Right atrium auricular region (tissue), 2 donors: ENCODE measurements around the gene SATB2. TPM values are rescaled to one million over a fixed set of nuclear protein-coding genes. Genes with fewer than 3 reads are reported as not detected.

Experiments
- DNase-seq: peaks from one replicate; pipeline ENCODE4 v3.0.0-alpha.2; 2019; ENCODE audit warnings: low spot score
- H3K27ac ChIP-seq, 2 donors: fragments of 200-600 bp; sonication (generic); 1 replicate in 1 of 2; 2 replicates in 1 of 2; pipeline ENCODE4 v1.5.1; 2016 to 2019
- H3K27me3 ChIP-seq, 2 donors: fragments of 200-600 bp; sonication (generic); one replicate each; pipeline versions ENCODE4 v1.5.1 to v1.6.0; 2017 to 2019
- H3K36me3 ChIP-seq: fragments of 200-600 bp; sonication (generic); one replicate; pipeline ENCODE4 v1.5.1; 2016
- H3K4me1 ChIP-seq, 2 donors: fragments of 200-600 bp; sonication (generic); one replicate each; pipeline versions ENCODE4 v1.5.1 to v1.6.0; 2017 to 2019
- H3K4me3 ChIP-seq, 2 donors: fragments of 200-600 bp; sonication (generic); 1 replicate in 1 of 2; 2 replicates in 1 of 2; pipeline ENCODE4 v1.5.1; 2017 to 2019; ENCODE audit warnings: mild to moderate bottlenecking in 1 of 2, moderate library complexity in 1 of 2
- H3K9me3 ChIP-seq, 2 donors: fragments of 200-600 bp; sonication (generic); one replicate each; pipeline ENCODE4 v1.5.1; 2019
- CTCF ChIP-seq, 2 donors: fragments of 200-600 bp; sonication (generic); IDR thresholded peaks; one replicate each; pipeline ENCODE4 v1.5.1; 2019; ENCODE audit warnings: antibody characterized with exemption in 2 of 2
- total RNA-seq, 2 donors: library from RNA; depleted of rRNA; stranded (reverse); fragments of >200 nt; gene quantifications; one replicate each; pipeline ENCODE4 v1.1.0, GENCODE V29; 2016

Gene SATB2
- total RNA-seq, 2 donors from 2014 or later: 1.0 to 1.2 TPM

- no peak for DNase-seq
- Histone ChIP-seq H3K27me3 (no peaks in the 10 kb centered on the region), H3K4me3 (no peak overlapping the region), H3K27ac (no peak overlapping the region), H3K4me1 (no peaks in the 10 kb centered on the region), H3K36me3 (no peaks in the 10 kb centered on the region), H3K9me3 (no peaks in the 10 kb centered on the region)
- TF ChIP-seq CTCF (IDR thresholded peaks at IDR 0.05): no peak
Measured at GRCh38 chr2:199441759-199442158, 16.0 kb downstream of the SATB2 start.

DNA sequence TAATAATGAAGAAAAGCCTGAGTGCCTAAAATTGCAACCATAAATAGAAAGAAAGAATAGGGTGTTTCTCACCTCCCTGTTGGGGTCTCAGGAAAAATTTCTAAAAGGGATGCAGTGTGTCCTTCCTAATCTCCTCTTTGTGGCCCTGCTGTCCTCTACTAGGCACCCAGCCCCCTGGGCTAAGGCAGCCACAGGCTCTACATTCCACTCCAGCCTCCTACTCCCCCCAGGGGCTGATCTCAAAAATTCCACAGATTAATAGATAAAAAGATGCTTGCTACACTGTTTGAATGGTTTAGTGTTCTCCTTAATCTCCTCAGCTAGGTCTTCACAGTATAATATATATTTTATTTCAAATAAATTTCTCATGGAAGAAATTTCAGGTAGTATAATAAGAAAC lies 17.6 kb downstream of the SATB2 start:
- Histone ChIP-seq H3K27ac (no peak overlapping the region), H3K9me3 (no peaks in the 10 kb centered on the region), H3K4me1 (no peaks in the 10 kb centered on the region), H3K27me3 (no peaks in the 10 kb centered on the region), H3K4me3 (no peak overlapping the region), H3K36me3 (no peaks in the 10 kb centered on the region)
- no peak for TF ChIP-seq CTCF (IDR thresholded peaks at IDR 0.05)
- no peak for DNase-seq

- no peaks in the 10 kb centered on the region for H3K36me3 ChIP-seq
- no peak for TF ChIP-seq CTCF (IDR thresholded peaks at IDR 0.05)
Measured at GRCh38 chr2:199439542-199439941, 18.2 kb downstream of the SATB2 start.

DNA sequence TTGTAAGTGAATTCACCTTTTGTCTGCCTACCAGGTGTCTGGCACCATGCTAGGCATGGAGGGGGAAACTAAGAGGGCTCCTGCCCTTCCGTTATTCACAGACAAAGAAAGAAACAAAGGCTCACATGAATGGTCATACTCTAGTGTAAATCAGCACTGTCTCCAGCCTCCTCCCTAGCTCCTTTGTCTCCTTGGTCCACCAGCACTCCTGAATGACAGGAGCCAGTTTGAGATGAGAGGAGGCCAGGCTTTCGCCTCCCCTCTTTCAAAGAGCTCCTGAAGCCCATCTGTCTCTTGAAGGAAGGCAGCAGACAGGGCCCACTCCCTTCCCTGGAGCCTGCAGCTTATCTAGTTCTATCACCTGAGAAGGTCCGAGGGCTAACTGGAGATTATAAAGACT lies 18.7 kb downstream of the SATB2 start:
- DNase-seq: no peak
- no peak overlapping the region for H3K4me3 ChIP-seq
- H3K27ac ChIP-seq: no peak overlapping the region
- no peaks in the 10 kb centered on the region for H3K4me1 ChIP-seq
- no peaks in the 10 kb centered on the region for H3K27me3 ChIP-seq
- H3K9me3 ChIP-seq: no peaks in the 10 kb centered on the region
- no peak for TF ChIP-seq CTCF (IDR thresholded peaks at IDR 0.05)
- H3K36me3 ChIP-seq: no peaks in the 10 kb centered on the region

More at GRCh38 chr2:199439542-199439941, 18.2 kb downstream of the SATB2 start:
- no peaks in the 10 kb centered on the region for H3K27me3 ChIP-seq
- H3K27ac ChIP-seq: no peak overlapping the region
- H3K4me1 ChIP-seq: no peaks in the 10 kb centered on the region
- H3K4me3 ChIP-seq: no peak overlapping the region
- no peak for DNase-seq
- no peaks in the 10 kb centered on the region for H3K9me3 ChIP-seq

GRCh38 chr2:199434555-199434954 lies 23.2 kb downstream of the SATB2 start:
- DNase-seq: no peak
- H3K9me3 ChIP-seq: no peaks in the 10 kb centered on the region
- H3K4me1 ChIP-seq: no peaks in the 10 kb centered on the region
- H3K27me3 ChIP-seq: no peaks in the 10 kb centered on the region
- H3K36me3 ChIP-seq: no peaks in the 10 kb centered on the region
- no peak for TF ChIP-seq CTCF (IDR thresholded peaks at IDR 0.05)
- no peak overlapping the region for H3K27ac ChIP-seq
- H3K4me3 ChIP-seq: no peak overlapping the region

DNA sequence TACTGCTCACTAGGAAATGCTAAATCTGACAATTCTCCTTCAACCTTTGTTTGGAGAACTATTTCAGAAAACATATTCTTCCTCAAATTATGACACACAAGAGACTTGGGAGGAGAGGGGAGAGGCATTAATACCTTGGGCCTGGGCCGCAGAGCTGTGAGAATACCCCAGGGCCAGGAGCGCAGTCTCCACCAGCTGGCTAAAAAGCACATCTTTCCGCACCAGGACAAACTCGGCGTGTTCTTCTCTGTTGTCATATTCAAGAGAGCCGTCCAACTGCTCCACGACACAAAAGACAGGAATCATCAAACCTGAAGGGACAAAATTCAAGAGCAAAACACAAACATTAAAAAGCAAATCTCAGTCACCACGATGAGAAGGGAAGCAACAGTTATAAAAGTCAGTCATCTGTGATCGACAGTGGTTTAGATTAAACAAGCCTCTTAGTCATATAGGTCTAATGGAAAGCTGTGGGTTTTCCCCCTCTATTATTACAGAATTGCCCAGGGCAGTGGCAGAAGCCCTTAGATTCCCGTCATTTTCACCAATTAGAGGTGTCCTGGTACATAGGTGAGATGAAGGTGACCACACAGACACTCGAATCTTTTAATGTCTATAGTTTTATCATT lies 24.4 kb downstream of the SATB2 start:
- no peak for TF ChIP-seq CTCF (IDR thresholded peaks at IDR 0.05)
- no peak for DNase-seq
- Histone ChIP-seq H3K36me3 (no peaks in the 10 kb centered on the region), H3K4me1 (no peaks in the 10 kb centered on the region), H3K9me3 (no peaks in the 10 kb centered on the region), H3K27ac (no peak overlapping the region), H3K27me3 (no peaks in the 10 kb centered on the region), H3K4me3 (no peak overlapping the region)
